ENCODE results near the gene TM4SF18. TPM values are rescaled to one million over a fixed set of nuclear protein-coding genes. Genes with fewer than 3 reads are reported as not detected.

Gene TM4SF18
- polyA plus RNA-seq, 1 donor from 2014 or later: not detected

DNA sequence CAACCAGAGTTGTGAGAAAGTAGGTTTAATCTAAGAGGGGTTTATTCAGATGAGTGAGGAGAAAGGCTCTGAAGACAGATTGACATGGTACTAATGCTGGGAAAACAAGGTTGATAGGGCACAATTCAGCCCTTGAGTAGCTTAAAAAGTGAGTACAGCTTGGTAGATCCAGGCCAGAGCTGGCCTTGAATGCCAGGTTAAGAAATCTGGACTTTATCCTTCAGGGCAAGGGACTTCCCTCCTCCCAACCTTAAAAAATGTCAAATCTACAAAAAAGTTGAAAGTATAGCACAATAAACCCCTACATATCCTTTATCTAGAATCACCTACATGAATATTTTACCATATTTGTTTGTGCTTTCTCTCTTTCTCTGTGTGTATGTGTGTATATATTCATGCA, 7.9 kb downstream of the TM4SF18 start:
- Histone ChIP-seq H3K27me3 (ENCODE audit: insufficient read depth, low read depth, low read length) (no peaks in the 10 kb centered on the region), H3K27ac (ENCODE audit: low read length) (no peak overlapping the region), H3K79me2 (replicated peaks; ENCODE audit: insufficient read depth, low read length) (no peaks in the 10 kb centered on the region), H3K9ac (ENCODE audit: low read length) (no peak overlapping the region), H3F3A (ENCODE audit: insufficient read depth, low read length, poor library complexity, severe bottlenecking) (no peaks in the 10 kb centered on the region), H3K36me3 (ENCODE audit: insufficient read depth, low read length) (no peaks in the 10 kb centered on the region), H2AFZ (ENCODE audit: low read depth, low read length) (no peak overlapping the region), H3K4me3 (ENCODE audit: low read length) (no peak overlapping the region), H3K4me2 (ENCODE audit: low read length) (no peak overlapping the region), H3K9me3 (ENCODE audit: low read length) (no peaks in the 10 kb centered on the region), H4K20me1 (ENCODE audit: insufficient read depth) (no peaks in the 10 kb centered on the region), H3K9me2 (ENCODE audit: insufficient read depth, low read length) (no peaks in the 10 kb centered on the region)
- no peak for TF ChIP-seq TAF1 (IDR thresholded peaks at IDR 0.05; ENCODE audit: low read depth)

DNA sequence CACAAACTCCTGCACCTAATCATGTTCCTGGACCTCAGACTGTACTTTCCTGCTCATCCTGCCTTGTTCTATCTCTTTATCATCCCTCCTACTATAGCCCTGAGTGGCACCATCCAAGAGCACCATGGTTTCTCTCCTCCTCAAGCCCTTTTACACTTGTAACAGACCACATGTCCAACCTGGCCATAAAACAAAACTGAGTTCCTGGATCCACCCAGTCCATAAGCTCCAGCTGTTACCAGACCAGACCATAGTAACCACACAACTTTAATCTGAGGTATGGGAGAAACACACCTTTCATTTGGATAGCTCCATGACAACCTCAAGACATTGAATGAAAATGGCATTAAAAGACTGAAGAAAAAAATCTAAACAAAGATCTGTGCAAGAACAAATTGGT, 9.1 kb downstream of the TM4SF18 start:
- no peaks in the 10 kb centered on the region for H4K20me1 ChIP-seq (ENCODE audit: insufficient read depth)
- H3K27ac ChIP-seq (ENCODE audit: low read length): no peak overlapping the region
- TF ChIP-seq RAD21 (conservative IDR thresholded peaks at IDR 0.05) (no peak), MXI1 (conservative IDR thresholded peaks at IDR 0.05; ENCODE audit: poor library complexity, severe bottlenecking) (no peak)
- H3K4me3 ChIP-seq (ENCODE audit: low read length): no peak overlapping the region
- no peak overlapping the region for H2AFZ ChIP-seq (ENCODE audit: low read depth, low read length)
- no peaks in the 10 kb centered on the region for H3K79me2 ChIP-seq (replicated peaks; ENCODE audit: insufficient read depth, low read length)
- H3K9ac ChIP-seq (ENCODE audit: low read length): no peak overlapping the region
- no peaks in the 10 kb centered on the region for H3F3A ChIP-seq (ENCODE audit: insufficient read depth, low read length, poor library complexity, severe bottlenecking)
- no peaks in the 10 kb centered on the region for H3K36me3 ChIP-seq (ENCODE audit: insufficient read depth, low read length)
- H3K9me3 ChIP-seq (ENCODE audit: low read length): no peaks in the 10 kb centered on the region
- H3K27me3 ChIP-seq (ENCODE audit: insufficient read depth, low read depth, low read length): no peaks in the 10 kb centered on the region
- H3K4me2 ChIP-seq (ENCODE audit: low read length): no peak overlapping the region
- H3K9me2 ChIP-seq (ENCODE audit: insufficient read depth, low read length): no peaks in the 10 kb centered on the region

DNA sequence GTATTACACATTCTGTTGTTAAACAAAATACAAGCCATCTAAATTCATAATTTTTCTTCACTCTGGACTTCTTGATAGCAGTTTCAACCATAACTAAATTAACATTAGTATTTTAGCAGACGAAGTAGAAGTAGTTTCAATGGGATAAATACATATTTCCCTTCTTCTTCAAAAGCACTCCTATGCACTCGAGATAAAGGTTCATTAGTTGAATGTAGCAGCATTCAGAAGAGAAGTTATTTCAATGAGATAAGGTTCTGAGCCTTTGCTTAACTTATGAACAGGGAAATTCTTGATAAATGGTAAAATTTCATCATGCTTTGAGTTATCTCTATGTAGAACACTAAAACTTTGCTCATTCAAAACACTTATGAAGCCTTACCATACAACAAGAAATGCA, 11.8 kb downstream of the TM4SF18 start:
- Histone ChIP-seq H3K9me2 (ENCODE audit: insufficient read depth, low read length) (no peaks in the 10 kb centered on the region), H3K27ac (ENCODE audit: low read length) (no peak overlapping the region), H3K27me3 (ENCODE audit: insufficient read depth, low read depth, low read length) (no peaks in the 10 kb centered on the region), H3K4me2 (ENCODE audit: low read length) (no peak overlapping the region), H3K4me3 (ENCODE audit: low read length) (no peak overlapping the region), H3K79me2 (replicated peaks; ENCODE audit: insufficient read depth, low read length) (no peaks in the 10 kb centered on the region), H3K9ac (ENCODE audit: low read length) (no peak overlapping the region), H3F3A (ENCODE audit: insufficient read depth, low read length, poor library complexity, severe bottlenecking) (no peaks in the 10 kb centered on the region), H3K36me3 (ENCODE audit: insufficient read depth, low read length) (no peaks in the 10 kb centered on the region), H2AFZ (ENCODE audit: low read depth, low read length) (no peak overlapping the region), H3K9me3 (ENCODE audit: low read length) (no peaks in the 10 kb centered on the region), H4K20me1 (ENCODE audit: insufficient read depth) (no peaks in the 10 kb centered on the region)
- TF ChIP-seq MXI1 (conservative IDR thresholded peaks at IDR 0.05; ENCODE audit: poor library complexity, severe bottlenecking): no peak
- no peak for TF ChIP-seq EP300 (conservative IDR thresholded peaks at IDR 0.05; ENCODE audit: poor library complexity, severe bottlenecking)
- TF ChIP-seq RAD21 (conservative IDR thresholded peaks at IDR 0.05): no peak
- TF ChIP-seq TAF1 (IDR thresholded peaks at IDR 0.05; ENCODE audit: low read depth): no peak
- TF ChIP-seq, protein P1, sequence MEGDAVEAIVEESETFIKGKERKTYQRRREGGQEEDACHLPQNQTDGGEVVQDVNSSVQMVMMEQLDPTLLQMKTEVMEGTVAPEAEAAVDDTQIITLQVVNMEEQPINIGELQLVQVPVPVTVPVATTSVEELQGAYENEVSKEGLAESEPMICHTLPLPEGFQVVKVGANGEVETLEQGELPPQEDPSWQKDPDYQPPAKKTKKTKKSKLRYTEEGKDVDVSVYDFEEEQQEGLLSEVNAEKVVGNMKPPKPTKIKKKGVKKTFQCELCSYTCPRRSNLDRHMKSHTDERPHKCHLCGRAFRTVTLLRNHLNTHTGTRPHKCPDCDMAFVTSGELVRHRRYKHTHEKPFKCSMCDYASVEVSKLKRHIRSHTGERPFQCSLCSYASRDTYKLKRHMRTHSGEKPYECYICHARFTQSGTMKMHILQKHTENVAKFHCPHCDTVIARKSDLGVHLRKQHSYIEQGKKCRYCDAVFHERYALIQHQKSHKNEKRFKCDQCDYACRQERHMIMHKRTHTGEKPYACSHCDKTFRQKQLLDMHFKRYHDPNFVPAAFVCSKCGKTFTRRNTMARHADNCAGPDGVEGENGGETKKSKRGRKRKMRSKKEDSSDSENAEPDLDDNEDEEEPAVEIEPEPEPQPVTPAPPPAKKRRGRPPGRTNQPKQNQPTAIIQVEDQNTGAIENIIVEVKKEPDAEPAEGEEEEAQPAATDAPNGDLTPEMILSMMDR (IDR thresholded peaks at IDR 0.05; ENCODE audit: poor library complexity, severe bottlenecking): no peak
- no peak for TF ChIP-seq EZH2 (IDR thresholded peaks at IDR 0.05; ENCODE audit: borderline replicate concordance, insufficient read depth, low read length, poor library complexity, severe bottlenecking)
- no peak for TF ChIP-seq POLR2AphosphoS5 (IDR thresholded peaks at IDR 0.05)
- TF ChIP-seq, protein P2, sequence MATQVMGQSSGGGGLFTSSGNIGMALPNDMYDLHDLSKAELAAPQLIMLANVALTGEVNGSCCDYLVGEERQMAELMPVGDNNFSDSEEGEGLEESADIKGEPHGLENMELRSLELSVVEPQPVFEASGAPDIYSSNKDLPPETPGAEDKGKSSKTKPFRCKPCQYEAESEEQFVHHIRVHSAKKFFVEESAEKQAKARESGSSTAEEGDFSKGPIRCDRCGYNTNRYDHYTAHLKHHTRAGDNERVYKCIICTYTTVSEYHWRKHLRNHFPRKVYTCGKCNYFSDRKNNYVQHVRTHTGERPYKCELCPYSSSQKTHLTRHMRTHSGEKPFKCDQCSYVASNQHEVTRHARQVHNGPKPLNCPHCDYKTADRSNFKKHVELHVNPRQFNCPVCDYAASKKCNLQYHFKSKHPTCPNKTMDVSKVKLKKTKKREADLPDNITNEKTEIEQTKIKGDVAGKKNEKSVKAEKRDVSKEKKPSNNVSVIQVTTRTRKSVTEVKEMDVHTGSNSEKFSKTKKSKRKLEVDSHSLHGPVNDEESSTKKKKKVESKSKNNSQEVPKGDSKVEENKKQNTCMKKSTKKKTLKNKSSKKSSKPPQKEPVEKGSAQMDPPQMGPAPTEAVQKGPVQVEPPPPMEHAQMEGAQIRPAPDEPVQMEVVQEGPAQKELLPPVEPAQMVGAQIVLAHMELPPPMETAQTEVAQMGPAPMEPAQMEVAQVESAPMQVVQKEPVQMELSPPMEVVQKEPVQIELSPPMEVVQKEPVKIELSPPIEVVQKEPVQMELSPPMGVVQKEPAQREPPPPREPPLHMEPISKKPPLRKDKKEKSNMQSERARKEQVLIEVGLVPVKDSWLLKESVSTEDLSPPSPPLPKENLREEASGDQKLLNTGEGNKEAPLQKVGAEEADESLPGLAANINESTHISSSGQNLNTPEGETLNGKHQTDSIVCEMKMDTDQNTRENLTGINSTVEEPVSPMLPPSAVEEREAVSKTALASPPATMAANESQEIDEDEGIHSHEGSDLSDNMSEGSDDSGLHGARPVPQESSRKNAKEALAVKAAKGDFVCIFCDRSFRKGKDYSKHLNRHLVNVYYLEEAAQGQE (IDR thresholded peaks at IDR 0.05; ENCODE audit: borderline replicate concordance): no peak
- no peak for TF ChIP-seq SMC3 (conservative IDR thresholded peaks at IDR 0.05; ENCODE audit: poor library complexity)
